Measurements from ENCODE around the gene METAP1D.
"Not testable (repeated sequence)": the region's sequence is repeated elsewhere in the genome, so short reads cannot be mapped to it uniquely, and the experiment has no call there.

METAP1D gene

GRCh38 chr2:172109988-172110811 is 110.4 kb downstream of the METAP1D start:
- H3K27ac ChIP-seq (ENCODE audit: low read depth in 2 of 2, low read length in 2 of 2): no peak overlapping the region
- H3K4me3 ChIP-seq (ENCODE audit: low read length in 2 of 2): no peak overlapping the region
- H3K27me3 ChIP-seq (ENCODE audit: control insufficient read depth in 2 of 2, insufficient read depth in 2 of 2, low read length in 2 of 2): peaks cover 34 to 36% of the 10 kb centered on the region in 2 donors
- no peaks in the 10 kb centered on the region for H3K9me3 ChIP-seq (ENCODE audit: control insufficient read depth in 2 of 2, low read length in 2 of 2)
- peaks cover 0 to 9% of the 10 kb centered on the region in 2 donors for H3K4me1 ChIP-seq (ENCODE audit: control insufficient read depth in 2 of 2, insufficient read depth in 2 of 2, low read length in 2 of 2)
- H3K9ac ChIP-seq (ENCODE audit: low read depth in 1 of 2, low read length in 2 of 2): no peak overlapping the region
- no peaks in the 10 kb centered on the region for H3K36me3 ChIP-seq (ENCODE audit: control insufficient read depth in 2 of 2, insufficient read depth in 2 of 2, low read length in 2 of 2)

DNA sequence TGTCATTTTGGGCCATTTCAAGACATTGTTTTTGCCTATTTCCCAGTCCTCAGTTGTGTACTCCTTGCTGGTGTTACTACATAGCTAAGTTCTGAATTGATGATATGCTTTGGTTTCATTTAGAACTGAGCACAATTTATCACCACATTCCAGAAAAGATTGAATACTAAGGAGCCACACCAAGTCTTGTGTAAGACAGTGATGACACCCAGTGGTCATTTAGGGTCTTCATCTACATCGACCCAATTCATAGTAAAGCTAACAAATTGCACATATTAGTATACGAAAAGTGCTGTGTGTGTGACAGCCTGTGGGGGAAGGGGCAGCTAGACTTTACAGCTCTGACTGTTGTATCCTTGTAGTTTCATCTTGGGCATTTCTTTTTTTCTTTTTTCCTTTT is 113.9 kb downstream of the METAP1D start:
- Histone ChIP-seq H3K9me3 (ENCODE audit: control insufficient read depth in 2 of 2, low read length in 2 of 2) (no peaks in the 10 kb centered on the region), H3K36me3 (ENCODE audit: control insufficient read depth in 2 of 2, insufficient read depth in 2 of 2, low read length in 2 of 2) (no peaks in the 10 kb centered on the region), H3K27ac (ENCODE audit: low read depth in 2 of 2, low read length in 2 of 2) (no peak overlapping the region), H3K27me3 (ENCODE audit: control insufficient read depth in 2 of 2, insufficient read depth in 2 of 2, low read length in 2 of 2) (peaks cover 7 to 10% of the 10 kb centered on the region in 2 donors), H3K9ac (ENCODE audit: low read depth in 1 of 2, low read length in 2 of 2) (no peak overlapping the region), H3K4me3 (ENCODE audit: low read length in 2 of 2) (no peak overlapping the region), H3K4me1 (ENCODE audit: control insufficient read depth in 2 of 2, insufficient read depth in 2 of 2, low read length in 2 of 2) (no peaks in the 10 kb centered on the region)

DNA sequence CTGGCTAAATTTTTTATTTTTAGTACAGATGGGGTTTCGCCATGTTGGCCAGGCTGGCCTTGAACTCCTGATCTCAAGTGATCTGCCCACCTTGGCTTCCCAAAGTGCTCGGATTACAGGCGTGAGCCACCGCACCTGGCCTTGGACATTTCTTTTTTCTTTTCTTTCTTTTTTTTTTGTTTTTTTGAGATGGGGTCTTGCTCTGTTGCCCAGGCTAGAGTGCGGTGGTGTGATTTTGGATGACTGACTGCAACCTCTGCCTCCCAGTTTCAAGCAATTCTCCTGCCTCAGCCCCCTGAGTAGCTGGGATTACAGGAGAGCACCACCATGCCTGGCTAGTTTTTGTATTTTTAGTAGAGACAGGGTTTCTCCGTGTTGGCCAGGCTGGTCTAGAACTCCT is 114.4 kb downstream of the METAP1D start:
- H3K27me3 ChIP-seq (ENCODE audit: control insufficient read depth in 2 of 2, insufficient read depth in 2 of 2, low read length in 2 of 2); H3K4me3 ChIP-seq (ENCODE audit: low read length in 2 of 2); H3K9ac ChIP-seq (ENCODE audit: low read depth in 1 of 2, low read length in 2 of 2); H3K4me1 ChIP-seq (ENCODE audit: control insufficient read depth in 2 of 2, insufficient read depth in 2 of 2, low read length in 2 of 2); H3K27ac ChIP-seq (ENCODE audit: low read depth in 2 of 2, low read length in 2 of 2); H3K36me3 ChIP-seq (ENCODE audit: control insufficient read depth in 2 of 2, insufficient read depth in 2 of 2, low read length in 2 of 2); H3K9me3 ChIP-seq (ENCODE audit: control insufficient read depth in 2 of 2, low read length in 2 of 2): not testable (repeated sequence)

GRCh38 chr2:172114579-172114978 is 114.8 kb downstream of the METAP1D start:
- H3K9me3 ChIP-seq (ENCODE audit: control insufficient read depth in 2 of 2, low read length in 2 of 2): no peaks in the 10 kb centered on the region
- no peak overlapping the region for H3K27ac ChIP-seq (ENCODE audit: low read depth in 2 of 2, low read length in 2 of 2)
- H3K4me3 ChIP-seq (ENCODE audit: low read length in 2 of 2): no peak overlapping the region
- H3K4me1 ChIP-seq (ENCODE audit: control insufficient read depth in 2 of 2, insufficient read depth in 2 of 2, low read length in 2 of 2): no peaks in the 10 kb centered on the region
- no peaks in the 10 kb centered on the region for H3K36me3 ChIP-seq (ENCODE audit: control insufficient read depth in 2 of 2, insufficient read depth in 2 of 2, low read length in 2 of 2)
- H3K27me3 ChIP-seq (ENCODE audit: control insufficient read depth in 2 of 2, insufficient read depth in 2 of 2, low read length in 2 of 2): peaks cover 7 to 8% of the 10 kb centered on the region in 2 donors
- no peak overlapping the region for H3K9ac ChIP-seq (ENCODE audit: low read depth in 1 of 2, low read length in 2 of 2)

DNA sequence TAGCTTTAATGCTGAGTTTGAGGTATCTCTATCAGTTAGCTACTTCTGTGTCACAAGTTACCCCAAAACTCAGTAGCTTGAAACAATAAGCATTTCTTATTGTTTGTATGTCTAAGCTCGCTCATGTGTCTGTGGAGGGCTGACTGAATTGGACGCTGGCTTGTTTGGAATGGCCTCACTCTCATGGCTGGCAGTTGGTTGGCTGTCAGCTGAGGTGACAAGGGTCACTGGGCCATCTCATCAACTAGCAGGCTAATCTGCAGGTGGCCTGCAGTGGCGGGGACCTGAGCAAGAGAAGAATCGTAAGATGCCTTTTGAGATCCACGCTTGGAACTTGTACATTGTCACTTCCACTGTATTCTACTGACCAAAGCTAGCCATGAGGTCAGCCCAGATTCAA is 116.4 kb downstream of the METAP1D start:
- H3K9me3 ChIP-seq (ENCODE audit: control insufficient read depth in 2 of 2, low read length in 2 of 2): no peaks in the 10 kb centered on the region
- peaks cover 2 to 3% of the 10 kb centered on the region in 2 donors for H3K27me3 ChIP-seq (ENCODE audit: control insufficient read depth in 2 of 2, insufficient read depth in 2 of 2, low read length in 2 of 2)
- H3K4me3 ChIP-seq (ENCODE audit: low read length in 2 of 2): no peak overlapping the region
- H3K36me3 ChIP-seq (ENCODE audit: control insufficient read depth in 2 of 2, insufficient read depth in 2 of 2, low read length in 2 of 2): no peaks in the 10 kb centered on the region
- H3K27ac ChIP-seq (ENCODE audit: low read depth in 2 of 2, low read length in 2 of 2): no peak overlapping the region
- no peak overlapping the region for H3K9ac ChIP-seq (ENCODE audit: low read depth in 1 of 2, low read length in 2 of 2)
- no peaks in the 10 kb centered on the region for H3K4me1 ChIP-seq (ENCODE audit: control insufficient read depth in 2 of 2, insufficient read depth in 2 of 2, low read length in 2 of 2)

DNA sequence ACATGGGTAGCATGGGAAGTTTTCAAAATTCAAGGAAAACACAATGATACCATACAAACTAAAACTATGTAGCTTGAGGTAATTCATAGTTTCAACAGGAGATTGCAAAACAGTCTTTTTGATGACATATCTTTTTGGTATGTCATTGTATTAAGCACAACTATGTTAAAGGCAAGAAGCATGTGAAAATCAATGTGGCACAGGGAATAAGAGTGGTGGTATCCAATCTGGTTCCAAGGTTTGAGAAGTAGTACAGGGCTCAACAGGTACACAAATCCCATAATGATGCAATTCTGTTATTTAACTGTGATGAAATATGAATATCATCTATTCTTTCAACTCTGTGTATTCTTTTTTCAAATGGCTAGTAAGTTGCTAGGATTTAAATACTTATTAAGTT is 119.3 kb downstream of the METAP1D start:
- peaks cover 0 to 3% of the 10 kb centered on the region in 2 donors for H3K27me3 ChIP-seq (ENCODE audit: control insufficient read depth in 2 of 2, insufficient read depth in 2 of 2, low read length in 2 of 2)
- no peak overlapping the region for H3K27ac ChIP-seq (ENCODE audit: low read depth in 2 of 2, low read length in 2 of 2)
- no peaks in the 10 kb centered on the region for H3K36me3 ChIP-seq (ENCODE audit: control insufficient read depth in 2 of 2, insufficient read depth in 2 of 2, low read length in 2 of 2)
- no peaks in the 10 kb centered on the region for H3K4me1 ChIP-seq (ENCODE audit: control insufficient read depth in 2 of 2, insufficient read depth in 2 of 2, low read length in 2 of 2)
- H3K9me3 ChIP-seq (ENCODE audit: control insufficient read depth in 2 of 2, low read length in 2 of 2): no peaks in the 10 kb centered on the region
- no peak overlapping the region for H3K9ac ChIP-seq (ENCODE audit: low read depth in 1 of 2, low read length in 2 of 2)
- no peak overlapping the region for H3K4me3 ChIP-seq (ENCODE audit: low read length in 2 of 2)

DNA sequence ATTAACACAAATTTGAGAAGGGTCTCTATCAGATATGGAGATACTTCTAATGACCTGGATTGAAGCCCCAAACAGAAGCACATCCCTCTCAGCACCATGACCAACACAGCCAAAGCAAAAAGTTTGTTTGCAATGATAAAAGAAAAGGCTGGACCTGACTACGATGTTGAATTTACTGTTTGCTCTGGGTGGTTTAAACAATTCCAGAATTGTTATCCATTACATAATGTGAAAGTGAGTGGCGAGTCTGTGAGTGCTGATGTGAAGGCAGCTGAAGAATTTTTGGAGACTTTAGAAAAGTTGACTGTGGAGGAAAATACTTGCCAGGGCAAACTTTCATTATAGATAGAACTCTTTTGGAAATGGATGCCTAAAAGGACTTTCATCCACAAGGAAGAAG is 120.4 kb downstream of the METAP1D start:
- peaks cover 0 to 3% of the 10 kb centered on the region in 2 donors for H3K27me3 ChIP-seq (ENCODE audit: control insufficient read depth in 2 of 2, insufficient read depth in 2 of 2, low read length in 2 of 2)
- no peak overlapping the region for H3K4me3 ChIP-seq (ENCODE audit: low read length in 2 of 2)
- H3K9me3 ChIP-seq (ENCODE audit: control insufficient read depth in 2 of 2, low read length in 2 of 2): no peaks in the 10 kb centered on the region
- H3K9ac ChIP-seq (ENCODE audit: low read depth in 1 of 2, low read length in 2 of 2): no peak overlapping the region
- no peak overlapping the region for H3K27ac ChIP-seq (ENCODE audit: low read depth in 2 of 2, low read length in 2 of 2)
- no peaks in the 10 kb centered on the region for H3K4me1 ChIP-seq (ENCODE audit: control insufficient read depth in 2 of 2, insufficient read depth in 2 of 2, low read length in 2 of 2)
- no peaks in the 10 kb centered on the region for H3K36me3 ChIP-seq (ENCODE audit: control insufficient read depth in 2 of 2, insufficient read depth in 2 of 2, low read length in 2 of 2)

DNA sequence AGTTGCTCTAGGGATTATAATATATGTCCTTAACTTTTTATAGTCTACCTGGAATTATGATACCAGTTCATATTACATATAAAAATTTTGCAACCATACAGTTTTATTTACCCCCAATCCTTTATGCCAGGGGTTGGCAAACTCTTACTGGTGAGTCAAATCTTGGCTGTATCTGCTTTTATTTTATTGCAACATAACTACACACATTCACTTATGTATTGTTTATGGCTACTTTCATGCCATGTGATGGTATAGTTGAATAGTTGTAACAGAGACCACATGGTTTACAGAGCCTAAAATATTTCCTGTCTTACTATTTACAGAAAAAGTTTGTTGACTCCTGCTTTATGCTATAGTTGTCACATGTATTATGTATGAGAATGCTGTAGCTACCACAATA is 128.7 kb downstream of the METAP1D start:
- no peak overlapping the region for H3K9ac ChIP-seq (ENCODE audit: low read depth in 1 of 2, low read length in 2 of 2)
- no peaks in the 10 kb centered on the region for H3K9me3 ChIP-seq (ENCODE audit: control insufficient read depth in 2 of 2, low read length in 2 of 2)
- no peaks in the 10 kb centered on the region for H3K36me3 ChIP-seq (ENCODE audit: control insufficient read depth in 2 of 2, insufficient read depth in 2 of 2, low read length in 2 of 2)
- no peak overlapping the region for H3K27ac ChIP-seq (ENCODE audit: low read depth in 2 of 2, low read length in 2 of 2)
- H3K27me3 ChIP-seq (ENCODE audit: control insufficient read depth in 2 of 2, insufficient read depth in 2 of 2, low read length in 2 of 2): no peaks in the 10 kb centered on the region
- H3K4me3 ChIP-seq (ENCODE audit: low read length in 2 of 2): no peak overlapping the region
- H3K4me1 ChIP-seq (ENCODE audit: control insufficient read depth in 2 of 2, insufficient read depth in 2 of 2, low read length in 2 of 2): no peaks in the 10 kb centered on the region

DNA sequence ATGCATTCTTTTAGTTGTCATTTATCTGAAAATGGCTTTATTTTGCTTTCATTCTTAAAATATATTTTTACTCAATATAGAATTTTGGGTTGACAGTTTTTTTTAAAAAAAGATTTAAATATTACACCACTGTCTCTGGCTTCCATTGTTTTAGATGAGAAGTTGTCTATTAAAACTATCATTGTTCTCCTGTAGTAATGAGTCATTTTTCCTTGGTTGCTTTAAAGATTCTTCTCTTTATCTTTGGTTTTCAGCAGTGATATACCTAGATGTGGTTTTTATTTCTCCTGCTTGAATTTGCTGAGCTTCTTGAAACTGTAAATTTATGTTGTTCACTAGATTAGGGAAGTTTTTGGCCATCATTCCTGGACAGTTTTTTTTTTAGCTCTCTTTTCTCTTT is 129.7 kb downstream of the METAP1D start:
- H3K27ac ChIP-seq (ENCODE audit: low read depth in 2 of 2, low read length in 2 of 2): no peak overlapping the region

More for the DNA sequence above, 129.7 kb downstream of the METAP1D start:
- Histone ChIP-seq H3K36me3 (ENCODE audit: control insufficient read depth in 2 of 2, insufficient read depth in 2 of 2, low read length in 2 of 2) (no peaks in the 10 kb centered on the region), H3K27me3 (ENCODE audit: control insufficient read depth in 2 of 2, insufficient read depth in 2 of 2, low read length in 2 of 2) (no peaks in the 10 kb centered on the region), H3K4me1 (ENCODE audit: control insufficient read depth in 2 of 2, insufficient read depth in 2 of 2, low read length in 2 of 2) (no peaks in the 10 kb centered on the region), H3K4me3 (ENCODE audit: low read length in 2 of 2) (no peak overlapping the region), H3K9ac (ENCODE audit: low read depth in 1 of 2, low read length in 2 of 2) (no peak overlapping the region), H3K9me3 (ENCODE audit: control insufficient read depth in 2 of 2, low read length in 2 of 2) (no peaks in the 10 kb centered on the region)

All from mucosa of rectum (tissue), 2 donors.